GM18498 (cell line): ENCODE measurements around the gene SNED1.
"Not testable (repeated sequence)": the region's sequence is repeated elsewhere in the genome, so short reads cannot be mapped to it uniquely, and the experiment has no call there.

Source experiments
- ATAC-seq: cut with Tn5 transposase; IDR thresholded peaks from one replicate; pipeline ENCODE4 v1.9.1; 2021; ENCODE audit warnings: mild to moderate bottlenecking, moderate library complexity; ENCODE audit not compliant: unreplicated experiment

Gene SNED1

GRCh38 chr2:241104611-241105010 is 106.2 kb downstream of the SNED1 start:
- not testable (repeated sequence) for ATAC-seq

GRCh38 chr2:241105641-241106040 is 107.2 kb downstream of the SNED1 start:
- ATAC-seq = no peak

- ATAC-seq = no peak
These were observed 108.8 kb downstream of the SNED1 start for GRCh38 chr2:241107031-241107783.

GRCh38 chr2:241108271-241109209 is 110.1 kb downstream of the SNED1 start:
- no peak for ATAC-seq

- no peak for ATAC-seq
These were observed 111.0 kb downstream of the SNED1 start for GRCh38 chr2:241109210-241110088.

GRCh38 chr2:241110089-241110606 is 111.7 kb downstream of the SNED1 start:
- ATAC-seq = peak; percentile 9

- ATAC-seq = peak; percentile 51
These were observed 112.4 kb downstream of the SNED1 start for GRCh38 chr2:241110607-241111439.

GRCh38 chr2:241111440-241111805 is 113.0 kb downstream of the SNED1 start:
- no peak for ATAC-seq

GRCh38 chr2:241112046-241112445 is 113.6 kb downstream of the SNED1 start:
- ATAC-seq = no peak

- ATAC-seq = no peak
These were observed 114.2 kb downstream of the SNED1 start for GRCh38 chr2:241112592-241112991.

- no peak for ATAC-seq
These were observed 116.4 kb downstream of the SNED1 start for GRCh38 chr2:241114836-241115235.

- ATAC-seq = no peak
These were observed 116.9 kb downstream of the SNED1 start for GRCh38 chr2:241115361-241115760.

- ATAC-seq = no peak
These were observed 118.5 kb downstream of the SNED1 start for GRCh38 chr2:241116606-241117560.

GRCh38 chr2:241118737-241119505 is 120.5 kb downstream of the SNED1 start:
- ATAC-seq = no peak

- no peak for ATAC-seq
These were observed 122.0 kb downstream of the SNED1 start for GRCh38 chr2:241120440-241120839.

- ATAC-seq = no peak
These were observed 122.6 kb downstream of the SNED1 start for GRCh38 chr2:241121008-241121407.

GRCh38 chr2:241122376-241123002 is 124.1 kb downstream of the SNED1 start:
- ATAC-seq = no peak
